OCI-M2 (cell line): ENCODE data around the gene IER2.

Experiments
- DNase-seq: peaks from one replicate; lab custom pipeline; 2025; ENCODE audit not compliant: unreplicated experiment; lab: John Stamatoyannopoulos, UW

IER2 gene

GRCh38 chr19:13150187-13150930, at the start of gene IER2, which contains the start of gene STX10:
IER2 (plus strand) TSS chr19:13150411; CDS start chr19:13153187, 2,776 bp downstream.
STX10 (minus strand) TSS chr19:13150375; CDS start chr19:13150173, 202 bp downstream.
- DNase-seq, result no peak

DNA sequence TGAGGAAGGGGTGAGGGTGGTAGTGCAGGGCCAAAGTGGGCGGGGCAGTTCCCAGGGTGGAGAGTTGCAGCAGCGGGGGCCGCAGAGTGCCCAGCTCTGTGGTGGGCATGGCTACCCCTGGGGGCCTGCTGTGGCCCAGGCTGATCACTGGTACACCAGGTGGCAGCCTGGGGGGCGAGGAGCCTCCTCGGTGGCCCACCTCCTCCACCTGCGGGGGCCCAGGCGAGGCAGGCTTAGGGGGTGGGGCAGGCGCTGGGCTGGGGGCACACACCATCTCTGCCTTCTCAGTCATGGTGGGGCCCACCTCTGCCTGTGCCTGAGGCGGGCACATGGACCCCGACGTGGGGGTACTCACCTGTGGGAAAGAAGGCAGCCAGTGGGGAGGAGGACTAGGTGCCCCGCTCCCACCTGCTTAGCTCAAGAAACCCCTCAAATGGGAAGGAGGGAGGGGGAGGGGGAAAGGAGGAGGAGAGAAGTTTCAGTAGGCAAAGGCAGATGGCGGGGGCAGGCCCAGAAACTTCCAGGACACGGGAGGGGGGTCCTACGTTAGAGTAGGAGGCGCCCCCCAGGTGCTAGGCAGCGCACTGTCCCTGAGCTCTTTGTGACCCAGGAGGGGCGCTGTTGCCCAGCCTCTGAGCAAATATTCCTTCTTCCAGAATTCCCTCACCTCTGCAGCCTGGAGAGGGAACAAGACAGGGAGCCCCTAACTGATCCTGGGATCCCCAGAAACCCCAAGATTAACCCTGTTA, 49.2 kb upstream of the IER2 start:
- no peak for DNase-seq

DNA sequence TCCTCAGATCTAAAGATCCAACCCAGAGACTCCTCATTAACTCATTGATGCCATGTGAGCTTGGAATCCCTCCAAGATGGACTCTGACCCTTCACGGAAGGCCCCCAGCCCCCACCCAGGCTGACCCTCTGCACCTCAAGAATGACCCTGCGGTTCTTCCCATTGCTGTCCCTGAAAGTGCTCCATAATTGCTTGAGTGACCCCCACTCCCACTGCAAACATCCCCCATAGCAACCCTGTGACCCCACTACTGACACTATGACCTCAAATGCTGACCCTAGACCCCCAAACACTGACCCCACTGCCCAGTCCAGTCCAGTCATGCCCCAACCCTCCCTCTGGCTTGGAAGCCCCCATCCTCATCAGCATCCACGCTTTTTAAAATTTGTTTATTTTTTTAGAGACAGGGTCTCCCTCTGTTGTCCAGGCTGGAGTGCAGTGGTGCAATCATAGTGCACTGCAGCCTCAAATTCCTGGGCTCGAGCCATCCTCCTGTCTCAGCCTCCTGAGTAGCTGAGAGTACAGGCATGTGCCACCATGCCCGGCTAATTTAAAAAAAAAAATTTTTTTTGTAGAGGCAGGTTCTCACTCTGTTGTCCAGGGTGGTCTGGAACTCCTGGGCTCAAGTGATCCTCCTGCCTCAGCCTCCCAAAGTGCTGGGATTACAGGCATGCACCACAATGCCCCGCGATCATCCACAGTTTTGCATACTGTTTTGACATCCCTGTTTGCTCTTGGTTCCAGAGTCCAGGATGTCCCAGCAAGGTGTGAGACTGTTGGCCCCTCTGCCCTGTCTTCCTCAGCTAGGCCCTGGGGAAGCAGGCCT, 48.4 kb upstream of the IER2 start:
- no peak for DNase-seq

DNA sequence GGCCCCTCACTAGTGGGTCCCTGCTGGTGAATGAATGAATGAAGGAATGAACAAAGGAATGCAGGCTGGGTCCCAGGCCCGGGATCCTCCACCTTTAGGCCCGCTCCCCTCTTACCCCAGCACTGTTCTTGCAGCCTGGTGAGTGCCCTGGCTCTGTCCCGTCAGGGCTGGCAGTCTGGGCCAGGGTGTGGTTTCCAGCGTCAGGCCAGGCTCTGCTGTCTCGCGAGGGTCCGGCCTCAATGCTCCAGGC, 47.9 kb upstream of the IER2 start:
- no peak for DNase-seq

- no peak for DNase-seq
Measured at GRCh38 chr19:13102666-13103580, 47.3 kb upstream of the IER2 start, which contains the start of gene LYL1. LYL1 (minus strand) TSS chr19:13102858; CDS start chr19:13101171, 1,687 bp downstream.

DNA sequence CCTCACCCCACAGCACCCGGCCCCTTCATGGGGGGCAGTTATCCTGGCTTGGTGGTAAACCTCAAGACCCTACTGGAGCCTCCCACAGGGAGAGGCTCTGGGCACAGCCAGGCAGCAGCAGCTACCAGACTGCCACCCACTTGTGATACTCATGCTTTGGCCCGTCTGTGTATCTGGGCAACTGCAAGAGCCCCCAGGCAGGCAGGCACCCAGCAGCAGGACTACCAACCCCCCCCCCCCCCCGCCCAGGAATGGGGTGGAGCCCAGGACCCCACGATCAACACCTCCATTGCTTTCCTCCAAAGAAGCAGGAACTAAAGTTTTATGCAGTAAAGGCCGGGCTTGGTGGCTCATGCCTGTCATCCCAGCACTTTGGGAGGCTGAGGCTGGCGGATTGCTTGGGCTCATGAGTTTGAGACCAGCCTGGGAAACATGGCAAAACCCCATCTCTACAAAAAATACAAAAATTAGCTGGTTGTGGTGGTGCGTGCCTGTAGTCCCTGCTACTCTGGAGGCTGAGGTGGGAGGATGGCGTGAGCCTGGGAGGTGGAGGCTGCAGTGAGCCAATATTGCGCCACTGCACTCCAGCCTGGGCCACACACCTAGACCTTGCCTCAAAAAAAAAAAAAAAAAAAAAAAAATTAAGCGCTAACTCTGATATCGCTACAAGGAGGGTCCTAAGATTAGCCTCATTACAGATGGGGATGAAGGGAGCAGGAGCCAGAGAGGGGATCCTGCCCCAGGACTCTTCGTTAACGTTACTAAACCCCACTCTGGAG, 46.4 kb upstream of the IER2 start:
- DNase-seq, result no peak

DNA sequence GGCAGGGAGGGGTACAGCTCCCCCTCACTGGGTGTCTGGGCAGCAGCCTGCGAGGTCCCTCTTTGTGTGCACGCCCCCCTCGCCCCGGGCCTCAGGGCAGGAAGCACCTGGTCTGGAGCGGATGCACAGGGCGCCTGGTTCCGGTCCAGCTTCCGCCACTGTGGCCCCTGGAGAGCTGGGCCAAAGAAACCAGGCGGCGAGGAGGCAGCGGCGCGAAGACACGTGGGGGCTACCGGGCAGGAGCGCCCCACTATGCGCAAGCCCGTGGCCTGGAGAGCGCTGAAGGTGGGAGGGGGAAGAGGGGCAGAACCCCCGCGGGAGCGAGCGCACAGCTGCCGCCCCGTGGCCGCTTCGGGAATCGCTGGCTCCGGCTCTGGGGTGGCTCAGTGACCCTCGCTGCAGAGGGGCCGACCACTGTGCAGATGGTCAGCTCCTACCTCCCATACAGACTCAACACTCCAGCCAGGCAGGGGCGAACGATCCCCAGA, 45.8 kb upstream of the IER2 start:
- no peak for DNase-seq

- DNase-seq, result no peak
Measured at GRCh38 chr19:13104848-13105711, 45.1 kb upstream of the IER2 start.

- DNase-seq, result no peak
Measured at GRCh38 chr19:13109361-13110098, 40.7 kb upstream of the IER2 start.

DNA sequence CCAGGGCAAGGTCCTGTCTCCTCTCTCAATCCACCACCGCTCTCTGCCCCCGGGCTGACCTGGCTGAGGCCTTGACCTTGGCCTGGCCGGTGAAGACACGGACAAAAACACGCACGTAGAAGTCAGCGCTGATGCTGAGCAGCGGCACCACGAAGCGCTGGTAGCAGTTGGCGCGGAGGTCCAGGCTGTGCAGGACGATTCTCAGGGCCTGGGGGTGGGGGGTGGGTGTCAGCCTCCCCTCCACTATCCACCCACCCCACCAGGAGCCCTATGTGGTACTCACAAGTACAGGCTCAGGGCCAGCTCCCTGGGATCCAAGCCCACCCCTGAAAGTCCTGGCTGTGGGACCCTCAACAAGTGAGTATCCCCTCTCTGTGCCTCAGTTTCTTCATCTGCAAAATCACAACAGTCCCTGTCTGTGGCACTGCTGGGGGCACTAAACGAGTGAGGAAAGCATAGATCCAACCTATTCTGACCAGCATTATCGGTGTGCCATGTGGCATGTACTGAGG, 40.1 kb upstream of the IER2 start:
- DNase-seq, result no peak

GRCh38 chr19:13112555-13112954, 37.7 kb upstream of the IER2 start:
- no peak for DNase-seq

- no peak for DNase-seq
Measured at GRCh38 chr19:13115936-13116281, 34.3 kb upstream of the IER2 start.

- peak; percentile 82 for DNase-seq
Measured at GRCh38 chr19:13116282-13117175, 33.7 kb upstream of the IER2 start, which contains the start of gene TRMT1. TRMT1 (minus strand) TSS chr19:13116740; CDS start chr19:13116399, 341 bp downstream.

DNA sequence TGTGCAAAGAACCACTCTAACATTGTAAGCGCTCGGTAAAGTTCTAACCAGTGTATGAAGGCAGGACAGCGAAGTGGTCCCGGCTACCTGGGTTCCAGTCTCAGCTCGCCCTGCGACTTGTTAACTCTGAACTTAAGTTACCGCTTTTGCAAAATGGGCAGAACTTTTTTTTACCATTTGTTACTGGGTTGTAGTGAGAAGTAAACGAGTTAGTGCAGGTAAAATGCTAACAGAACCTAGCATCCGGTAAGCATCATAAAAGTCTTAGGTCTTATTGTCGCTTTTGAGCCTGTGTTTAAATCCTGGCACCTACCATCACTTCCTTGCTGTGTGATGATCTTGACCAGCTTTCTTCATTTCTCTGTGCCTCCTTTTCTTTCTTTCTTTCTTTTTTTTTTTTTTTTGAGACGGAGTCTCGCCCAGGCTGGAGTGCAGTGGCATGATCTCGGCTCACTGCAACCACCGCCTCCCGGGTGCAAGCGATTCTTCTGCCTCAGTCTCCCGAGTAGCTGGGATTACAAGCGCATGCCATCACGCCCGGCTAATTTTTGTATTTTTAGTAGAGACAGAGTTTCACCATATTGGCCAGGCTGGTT, 32.9 kb upstream of the IER2 start:
- no peak for DNase-seq

- no peak for DNase-seq
Measured at GRCh38 chr19:13117772-13118423, 32.3 kb upstream of the IER2 start, which contains the start of gene NACC1. NACC1 (plus strand) TSS chr19:13118264; CDS start chr19:13135208, 16,944 bp downstream.
